ENCODE data around the gene DEPP1. TPM values are rescaled to one million over a fixed set of nuclear protein-coding genes. Genes with fewer than 3 reads are reported as not detected.

The DEPP1 gene
- total and polyA plus RNA-seq, 10 of the 15 experiments (the other 5 are each of a cell fraction or from before 2014, with no cell fraction given), result 1.7 to 12.1 (median 7.3) TPM

GRCh38 chr10:44932517-44933450, 45.8 kb downstream of the DEPP1 start (continued):
- TF ChIP-seq SMC3 (IDR thresholded peaks at IDR 0.05; ENCODE audit: borderline replicate concordance, low read length) (peak; percentile 99), GABPA (IDR thresholded peaks at IDR 0.05; ENCODE audit: low read depth) (no peak), NFYB (IDR thresholded peaks at IDR 0.05; ENCODE audit: insufficient read depth, low read depth, low read length) (no peak), POLR2A (IDR thresholded peaks at IDR 0.05; ENCODE audit: low read depth, low read length) (no peak), RB1 (IDR thresholded peaks at IDR 0.05; ENCODE audit: borderline replicate concordance) (peak; percentile 74; the same call in 1 of the 2 replicates), RAD21 (IDR thresholded peaks at IDR 0.05; ENCODE audit: insufficient read depth, low read depth, low read length) (peak; percentile 98), YY1 (IDR thresholded peaks at IDR 0.05; ENCODE audit: low read depth, low read length) (peak; percentile 86), TCF12 (IDR thresholded peaks at IDR 0.05; ENCODE audit: low read depth, low read length) (peak; percentile 78; the same call in 1 of the 2 replicates), EED (IDR thresholded peaks at IDR 0.05; ENCODE audit: low read depth) (no peak), HSF1 (IDR thresholded peaks at IDR 0.05; ENCODE audit: low read depth, low read length) (no peak)
